GM12872 (cell line): Measurements from ENCODE around the gene ITGAL.

Source experiments
- TF ChIP-seq, protein P1 (sequence below): IDR thresholded peaks from 3 replicates; pipeline ENCODE4 v1.5.1; 2011; ENCODE audit warnings: low read depth, mild to moderate bottlenecking, low read length, moderate library complexity; ENCODE audit not compliant: insufficient read depth

ITGAL gene

DNA sequence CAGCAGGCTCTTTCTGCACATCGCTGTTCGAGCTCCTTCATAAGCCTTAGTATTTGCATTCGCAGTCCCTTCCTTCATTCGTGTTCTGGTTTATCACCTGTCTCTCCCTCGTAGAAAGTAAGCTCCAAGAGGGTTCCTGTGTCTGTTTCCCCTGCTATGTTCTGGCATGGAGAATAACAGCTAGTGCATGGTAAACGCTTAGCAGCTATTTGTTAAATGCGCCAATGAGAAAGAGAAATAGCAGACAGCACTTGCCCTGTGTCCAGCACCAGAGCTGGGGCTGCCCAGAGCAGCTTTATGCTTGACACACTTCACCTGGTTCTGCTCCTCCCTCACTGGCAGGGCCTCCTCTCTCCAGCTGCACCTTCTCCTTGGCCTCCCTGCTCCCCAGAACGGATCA is 93.4 kb downstream of the ITGAL start:
- TF ChIP-seq, protein P1, sequence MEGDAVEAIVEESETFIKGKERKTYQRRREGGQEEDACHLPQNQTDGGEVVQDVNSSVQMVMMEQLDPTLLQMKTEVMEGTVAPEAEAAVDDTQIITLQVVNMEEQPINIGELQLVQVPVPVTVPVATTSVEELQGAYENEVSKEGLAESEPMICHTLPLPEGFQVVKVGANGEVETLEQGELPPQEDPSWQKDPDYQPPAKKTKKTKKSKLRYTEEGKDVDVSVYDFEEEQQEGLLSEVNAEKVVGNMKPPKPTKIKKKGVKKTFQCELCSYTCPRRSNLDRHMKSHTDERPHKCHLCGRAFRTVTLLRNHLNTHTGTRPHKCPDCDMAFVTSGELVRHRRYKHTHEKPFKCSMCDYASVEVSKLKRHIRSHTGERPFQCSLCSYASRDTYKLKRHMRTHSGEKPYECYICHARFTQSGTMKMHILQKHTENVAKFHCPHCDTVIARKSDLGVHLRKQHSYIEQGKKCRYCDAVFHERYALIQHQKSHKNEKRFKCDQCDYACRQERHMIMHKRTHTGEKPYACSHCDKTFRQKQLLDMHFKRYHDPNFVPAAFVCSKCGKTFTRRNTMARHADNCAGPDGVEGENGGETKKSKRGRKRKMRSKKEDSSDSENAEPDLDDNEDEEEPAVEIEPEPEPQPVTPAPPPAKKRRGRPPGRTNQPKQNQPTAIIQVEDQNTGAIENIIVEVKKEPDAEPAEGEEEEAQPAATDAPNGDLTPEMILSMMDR, result no peak

DNA sequence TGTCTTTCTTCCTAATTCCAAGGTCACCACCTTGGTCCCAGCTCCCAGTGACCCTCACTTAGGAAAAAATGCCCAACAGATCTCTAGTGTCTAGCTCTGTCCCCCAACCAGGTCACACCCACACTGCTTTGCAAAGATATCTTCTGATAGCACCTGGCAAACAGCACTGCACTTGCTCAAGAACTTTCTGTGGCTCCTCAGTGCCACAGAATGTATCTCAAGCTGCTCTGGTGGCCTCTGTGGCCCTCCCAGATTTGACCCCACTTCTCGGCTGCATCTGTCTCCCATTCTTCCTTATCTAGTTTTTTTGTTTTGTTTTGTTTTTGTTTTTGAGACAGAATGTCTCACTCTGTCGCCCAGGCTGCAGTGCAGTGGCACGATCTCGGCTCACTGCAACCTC is 94.0 kb downstream of the ITGAL start:
- TF ChIP-seq, protein P1, result no peak

DNA sequence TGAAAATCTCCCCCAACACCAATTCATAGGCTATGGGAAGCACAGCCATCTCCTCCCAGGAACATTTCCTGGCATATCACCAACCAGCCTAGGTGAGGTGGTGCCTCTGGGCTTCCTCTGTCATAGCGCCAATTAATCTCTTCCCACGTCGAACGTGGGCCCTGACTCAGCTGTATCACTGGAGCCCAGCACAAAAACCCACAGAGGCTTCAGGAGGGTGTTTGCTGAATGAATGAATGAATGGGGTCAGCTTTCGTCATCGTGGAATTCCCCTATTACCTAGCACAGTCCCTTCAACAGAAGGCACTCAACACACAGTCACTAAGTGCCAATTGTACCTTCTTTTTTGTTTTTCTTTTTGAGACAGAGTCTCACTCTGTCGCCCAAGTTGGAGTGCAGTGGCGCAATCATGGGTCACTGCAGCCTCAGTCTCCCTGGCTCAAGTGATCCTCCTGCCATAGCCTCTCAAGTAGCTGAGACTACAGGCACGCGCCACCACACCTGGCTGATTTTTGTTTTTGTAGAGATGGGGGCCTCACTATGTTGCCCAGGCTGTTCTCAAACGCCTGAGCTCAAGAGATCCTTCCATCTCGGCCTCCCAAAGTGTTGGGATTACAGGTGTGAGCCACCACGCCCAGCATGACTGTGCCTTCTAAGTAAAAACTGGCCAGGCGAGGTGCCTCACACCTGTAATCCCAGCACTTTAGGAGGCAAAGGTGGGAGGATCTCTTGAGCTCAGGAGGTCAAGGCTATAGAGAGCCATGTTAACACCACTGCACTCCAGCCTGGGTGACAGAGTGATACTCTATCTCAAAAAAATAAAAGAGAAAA is 94.8 kb downstream of the ITGAL start:
- TF ChIP-seq, protein P1, result no peak

DNA sequence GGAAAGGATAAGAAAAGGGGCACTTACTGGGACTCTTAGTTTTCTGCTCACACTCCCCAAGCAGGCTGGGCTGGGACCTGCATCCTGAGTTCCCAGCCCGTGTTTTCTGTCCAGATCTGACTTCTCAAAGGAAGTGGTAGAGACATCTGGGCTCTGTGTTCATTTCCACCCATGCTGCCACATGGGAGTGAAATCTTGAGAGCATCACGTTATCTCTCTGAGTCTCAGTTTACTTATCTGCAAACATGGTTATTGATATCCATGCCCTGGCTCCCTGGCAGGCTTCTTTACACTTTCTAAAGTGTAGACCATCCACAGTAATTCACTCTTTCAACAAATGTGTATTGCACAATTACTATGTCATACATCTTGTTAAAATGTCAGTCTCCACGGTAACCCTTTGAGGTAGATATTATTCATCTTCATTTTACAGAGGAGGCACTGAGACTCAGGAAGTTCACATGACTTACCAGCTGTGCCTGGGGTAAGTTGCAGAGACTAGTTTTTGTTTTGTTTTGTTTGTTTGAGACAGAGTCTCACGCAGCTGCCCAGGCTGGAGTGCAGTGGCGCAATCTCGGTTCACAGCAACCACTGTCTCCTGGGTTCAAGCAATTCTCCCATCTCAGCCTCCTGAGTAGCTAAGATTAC is 95.6 kb downstream of the ITGAL start:
- TF ChIP-seq, protein P1, result no peak

DNA sequence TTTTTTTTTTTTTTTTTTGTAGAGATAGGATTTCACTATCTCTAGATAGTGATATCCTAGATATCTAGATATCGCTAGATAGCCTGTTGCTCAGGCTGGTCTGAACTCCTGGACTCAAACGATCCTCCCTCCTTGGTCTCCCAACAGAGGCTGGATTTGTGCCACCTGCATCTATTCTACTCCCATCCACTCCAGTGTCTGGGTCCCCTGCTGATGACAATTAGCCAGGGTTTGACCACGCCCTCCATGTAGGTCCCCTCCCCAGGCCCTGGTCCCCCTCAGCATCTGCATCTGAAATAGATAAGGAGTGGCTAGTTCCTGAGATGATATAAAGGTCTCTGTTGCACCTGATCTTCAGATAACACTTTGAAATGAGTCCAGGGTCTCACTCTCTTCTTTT is 96.7 kb downstream of the ITGAL start:
- TF ChIP-seq, protein P1, result no peak

DNA sequence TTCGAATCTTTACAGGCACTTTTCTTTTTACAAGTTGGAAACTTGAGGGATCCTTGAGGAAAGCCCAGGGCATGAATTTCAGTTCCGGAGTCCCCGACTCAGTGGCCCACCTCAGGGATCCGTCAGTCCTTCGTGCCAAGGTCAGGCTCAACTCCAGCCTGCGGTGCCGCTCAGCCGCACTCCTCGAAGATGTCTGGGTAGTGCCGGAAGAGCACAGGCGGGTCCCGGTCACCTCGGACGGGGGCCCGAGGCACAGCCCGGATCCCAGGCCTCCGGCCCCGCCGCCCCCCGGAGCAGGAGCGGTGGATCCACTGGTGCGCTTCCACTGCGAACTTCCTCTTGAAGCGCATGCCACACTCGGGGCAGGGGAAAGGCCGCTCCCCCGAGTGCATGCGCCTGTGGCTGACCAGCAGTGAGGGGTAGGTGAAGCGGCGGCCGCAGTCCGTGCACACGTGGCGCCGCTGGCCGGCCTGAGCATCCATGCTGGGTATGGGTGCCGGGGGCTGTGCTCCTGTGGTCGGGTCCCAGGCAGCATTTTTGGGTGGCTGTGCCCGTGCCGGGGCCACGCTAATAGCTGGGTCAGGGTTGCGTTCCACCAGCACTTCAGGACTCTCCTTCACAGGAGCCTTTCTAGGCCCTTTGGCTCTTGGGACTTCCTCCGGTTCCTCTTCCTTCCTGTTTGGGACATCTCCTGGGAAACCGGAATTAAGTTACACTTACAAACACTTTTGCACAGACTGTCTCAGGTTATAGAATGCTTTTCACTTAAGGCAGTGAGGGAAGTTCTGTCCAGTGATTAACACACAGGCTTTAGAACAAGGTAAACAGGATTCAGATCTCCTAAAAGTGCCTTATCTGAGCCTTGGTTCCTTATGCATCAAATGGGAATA is 97.4 kb downstream of the ITGAL start:
- TF ChIP-seq, protein P1, result no peak
